NCI-H2227 (cell line): Measurements from ENCODE around the gene THAP11.

Experiments used
- DNase-seq: peaks from one replicate; lab custom pipeline; 2025; ENCODE audit not compliant: unreplicated experiment; lab: John Stamatoyannopoulos, UW

Gene THAP11

DNA sequence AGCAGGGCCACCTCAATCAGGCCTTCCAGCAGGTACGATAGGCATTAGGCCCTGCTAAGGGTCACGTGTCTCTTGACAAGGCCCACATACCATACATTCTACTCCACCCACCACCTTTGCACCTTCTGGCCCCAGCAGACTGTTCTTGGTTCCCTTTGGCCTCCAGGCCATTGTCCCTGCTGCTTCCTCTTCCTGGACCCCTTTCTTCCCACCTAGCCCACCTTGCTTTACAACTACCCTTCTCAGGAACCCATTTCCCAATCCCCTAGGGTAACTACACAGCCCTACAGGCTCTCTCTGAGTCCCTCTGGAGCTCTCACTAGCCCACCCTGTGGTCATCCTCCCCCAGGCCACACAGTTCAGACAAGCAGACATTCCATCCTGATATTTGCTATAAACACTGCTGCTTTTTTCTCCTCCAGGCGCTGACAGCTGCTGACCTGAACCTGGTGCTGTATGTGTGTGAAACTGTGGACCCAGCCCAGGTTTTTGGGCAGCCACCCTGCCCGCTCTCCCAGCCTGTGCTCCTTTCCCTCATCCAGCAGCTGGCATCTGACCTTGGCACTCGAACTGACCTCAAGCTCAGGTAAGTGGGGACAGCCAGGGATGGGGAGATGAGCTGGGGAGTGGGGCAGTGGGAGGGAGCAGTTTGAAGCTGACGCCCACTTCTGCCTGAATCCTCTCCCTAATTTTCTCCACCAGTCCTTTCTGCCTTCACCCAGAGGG, 41.2 kb downstream of the THAP11 start:
- no peak for DNase-seq

DNA sequence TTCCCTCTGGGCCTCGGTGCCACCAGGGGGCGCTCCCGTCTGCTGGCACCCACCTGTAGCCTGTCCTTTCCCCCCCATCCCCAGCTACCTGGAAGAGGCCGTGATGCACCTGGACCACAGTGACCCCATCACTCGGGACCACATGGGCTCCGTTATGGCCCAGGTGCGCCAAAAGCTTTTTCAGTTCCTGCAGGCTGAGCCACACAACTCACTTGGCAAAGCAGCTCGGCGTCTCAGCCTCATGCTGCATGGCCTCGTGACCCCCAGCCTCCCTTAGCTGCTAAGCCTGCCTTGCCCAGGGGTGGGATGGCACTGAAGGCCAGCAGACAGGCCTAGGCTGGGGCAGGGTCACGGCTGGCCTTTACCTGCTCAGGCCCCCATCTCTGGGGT, 41.7 kb downstream of the THAP11 start:
- DNase-seq = peak; percentile 50

DNA sequence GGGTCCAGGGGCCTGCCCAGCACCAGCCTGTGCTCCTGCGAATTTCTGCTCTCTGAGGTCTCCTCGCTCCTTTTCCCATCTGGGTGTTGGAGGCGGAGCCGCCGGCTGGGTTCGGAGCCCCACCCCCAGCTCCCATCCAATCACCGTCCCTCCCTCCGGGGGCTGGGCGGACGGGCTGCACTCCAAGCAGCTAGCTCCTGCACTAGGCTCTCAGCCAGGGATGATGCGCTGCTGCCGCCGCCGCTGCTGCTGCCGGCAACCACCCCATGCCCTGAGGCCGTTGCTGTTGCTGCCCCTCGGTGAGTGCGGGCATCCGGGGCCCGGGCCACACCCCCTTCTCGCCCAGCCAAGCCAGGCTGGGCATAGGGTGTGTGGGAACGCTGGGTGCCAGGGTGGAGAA, 42.6 kb downstream of the THAP11 start, which contains the start of gene NRN1L:
NRN1L (plus strand) TSS at position 202 of the 400 bp plus-strand sequence; CDS start at position 221, 19 bp downstream.
- peak; percentile 88 for DNase-seq

DNA sequence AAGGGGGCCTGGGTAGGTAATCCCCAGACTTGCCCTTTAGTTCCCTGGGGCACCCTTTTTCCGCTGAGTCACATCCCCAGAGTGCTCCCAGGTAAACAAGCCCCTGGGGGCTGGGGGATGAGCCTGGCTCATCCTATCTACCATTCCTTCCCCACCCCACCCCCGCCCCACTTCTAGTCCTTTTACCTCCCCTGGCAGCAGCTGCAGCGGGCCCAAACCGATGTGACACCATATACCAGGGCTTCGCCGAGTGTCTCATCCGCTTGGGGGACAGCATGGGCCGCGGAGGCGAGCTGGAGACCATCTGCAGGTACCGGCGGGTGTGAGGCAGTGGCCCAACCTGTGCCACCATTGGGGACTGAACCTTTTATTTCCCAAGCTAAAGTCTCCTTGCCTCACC, 43.4 kb downstream of the THAP11 start:
- no peak for DNase-seq

DNA sequence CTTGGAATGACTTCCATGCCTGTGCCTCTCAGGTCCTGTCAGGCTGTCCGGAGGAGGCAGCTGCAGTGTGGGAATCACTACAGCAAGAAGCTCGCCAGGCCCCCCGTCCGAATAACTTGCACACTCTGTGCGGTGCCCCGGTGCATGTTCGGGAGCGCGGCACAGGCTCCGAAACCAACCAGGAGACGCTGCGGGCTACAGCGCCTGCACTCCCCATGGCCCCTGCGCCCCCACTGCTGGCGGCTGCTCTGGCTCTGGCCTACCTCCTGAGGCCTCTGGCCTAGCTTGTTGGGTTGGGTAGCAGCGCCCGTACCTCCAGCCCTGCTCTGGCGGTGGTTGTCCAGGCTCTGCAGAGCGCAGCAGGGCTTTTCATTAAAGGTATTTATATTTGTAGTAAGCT, 43.9 kb downstream of the THAP11 start:
- DNase-seq = no peak

DNA sequence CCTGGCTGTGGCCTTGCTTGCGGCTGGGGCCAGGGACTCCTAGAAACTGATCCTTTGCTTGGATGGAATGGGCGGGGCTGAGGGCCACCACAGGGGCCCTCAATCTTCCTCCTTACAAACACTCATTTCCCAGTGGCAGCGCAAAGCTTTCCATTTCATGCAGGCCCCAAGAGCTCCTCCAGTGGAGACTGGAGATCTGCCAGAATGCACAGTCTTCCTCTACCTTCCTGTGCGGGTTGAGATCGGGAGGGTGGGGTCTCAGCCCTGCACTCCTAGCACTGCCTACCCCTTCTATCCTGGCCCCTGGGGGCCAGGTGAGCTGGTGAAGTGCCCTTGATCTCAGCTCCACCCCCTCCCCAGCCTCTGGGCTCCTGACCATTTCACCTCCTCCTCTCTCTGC, 44.3 kb downstream of the THAP11 start:
- no peak for DNase-seq

DNA sequence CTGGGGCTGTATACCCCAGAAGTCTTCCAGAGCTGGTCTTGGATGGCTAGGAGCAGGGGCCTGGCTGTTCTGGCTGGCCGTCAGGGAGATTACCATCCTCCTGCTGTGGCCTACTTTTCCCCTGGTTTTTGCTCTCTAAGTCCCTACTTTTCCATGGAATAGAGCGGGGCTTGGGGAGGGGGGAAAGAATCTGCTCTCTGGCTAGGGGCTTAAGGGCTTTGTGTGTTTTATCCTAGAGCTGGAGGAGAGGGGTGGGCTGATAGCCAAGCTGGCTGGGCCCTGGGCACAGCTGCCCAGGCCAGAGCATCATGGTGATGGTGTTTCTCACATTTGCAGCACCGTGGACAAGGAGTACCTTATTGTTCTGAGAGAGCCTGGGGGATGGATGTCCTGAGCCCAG, 46.2 kb downstream of the THAP11 start:
- no peak for DNase-seq

DNA sequence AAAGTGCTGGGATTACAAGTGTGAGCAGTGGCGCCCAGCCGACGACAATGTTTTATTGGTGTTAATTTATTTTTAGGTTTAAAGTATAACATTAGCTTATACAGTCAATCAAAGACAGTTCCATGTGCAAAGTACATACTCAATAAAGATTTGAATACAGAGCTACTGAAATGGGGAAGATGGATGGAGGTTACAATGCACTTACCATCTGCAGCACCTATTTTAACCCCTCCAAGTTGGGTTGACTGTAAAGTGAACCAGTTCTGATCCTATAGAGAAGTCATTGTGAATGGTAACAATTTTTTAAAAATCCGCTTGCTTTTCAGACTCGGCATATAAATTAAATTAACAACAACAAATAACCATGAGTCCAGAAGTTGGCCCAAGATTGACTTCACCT, 50.3 kb downstream of the THAP11 start:
- no peak for DNase-seq

DNA sequence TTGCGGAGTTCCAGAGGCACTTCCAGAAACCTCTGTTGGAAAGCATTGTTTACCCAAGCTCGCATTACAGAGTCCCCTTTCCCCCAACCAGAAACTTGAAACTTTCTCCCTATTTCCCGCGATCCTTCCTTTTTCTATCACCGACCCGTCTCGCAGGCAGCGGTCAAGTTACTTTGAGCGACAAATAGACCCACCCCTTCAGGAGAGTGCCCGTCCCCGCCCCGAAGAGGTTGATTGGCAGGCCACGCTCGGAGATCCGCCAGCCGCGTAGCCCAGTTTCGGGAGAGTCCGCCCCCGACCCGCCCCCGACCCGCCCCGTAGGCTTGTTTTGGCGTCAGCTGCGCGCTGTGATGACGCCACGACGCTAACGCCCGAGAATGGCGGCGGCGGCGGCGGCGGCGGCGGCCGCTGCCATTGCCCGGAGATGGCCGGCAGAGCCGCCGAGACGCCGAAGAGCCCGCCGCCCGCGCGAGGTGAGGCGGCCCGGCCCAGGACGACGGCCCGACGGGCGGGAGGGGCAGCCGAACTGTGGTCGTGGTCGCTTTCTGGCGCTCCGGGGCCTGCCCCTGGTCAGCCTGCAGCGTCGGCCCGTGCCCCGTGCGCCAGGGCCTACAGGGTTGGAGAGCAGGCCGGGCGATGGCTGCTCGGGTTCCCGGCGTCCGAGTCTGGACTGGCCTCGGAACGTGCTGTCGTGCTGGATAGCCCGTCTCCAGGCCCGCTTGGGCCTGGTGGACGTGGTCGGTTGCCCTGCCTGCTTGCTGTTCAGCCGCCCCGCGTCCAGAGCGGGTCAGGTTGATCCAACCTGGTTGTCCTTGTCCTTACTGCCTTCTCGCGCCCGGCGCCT, 51.0 kb downstream of the THAP11 start, which contains the start of gene PSKH1:
PSKH1 (plus strand) TSS at position 356 of the 844 bp plus-strand sequence. CDS start 15,496 bp downstream, outside the sequence.
- peak; percentile 94 for DNase-seq
